Nephron progenitor cell (in vitro differentiated cells): Measurements from ENCODE around the gene BCAP31.
"Not testable (repeated sequence)": the region's sequence is repeated elsewhere in the genome, so short reads cannot be mapped to it uniquely, and the experiment has no call there.

Experiments
- DNase-seq: peaks from one replicate; pipeline ENCODE4 v3.0.0; 2021
- H3K27ac Mint-ChIP-seq: 2 replicates; pipeline ENCODE4 v1.8.0; 2021; ENCODE audit warnings: mild to moderate bottlenecking, moderate library complexity, mixed read lengths
- H3K27me3 Mint-ChIP-seq: 2 replicates; pipeline ENCODE4 v1.8.0; 2021; ENCODE audit warnings: mild to moderate bottlenecking, low read depth, mixed read lengths; ENCODE audit not compliant: poor library complexity
- H3K36me3 Mint-ChIP-seq: 2 replicates; pipeline ENCODE4 v1.8.0; 2021; ENCODE audit warnings: low read depth, mixed read lengths
- H3K4me1 Mint-ChIP-seq: 2 replicates; pipeline ENCODE4 v1.8.0; 2021; ENCODE audit warnings: mixed read lengths
- H3K4me3 Mint-ChIP-seq: 2 replicates; pipeline ENCODE4 v1.8.0; 2021; ENCODE audit warnings: mild to moderate bottlenecking, moderate library complexity, mixed read lengths
- H3K9me3 Mint-ChIP-seq: 2 replicates; pipeline ENCODE4 v1.8.0; 2021; ENCODE audit warnings: mild to moderate bottlenecking, moderate library complexity, mixed read lengths
- CTCF ChIP-seq: fragments of 200-600 bp; sonication (generic); IDR thresholded peaks from 2 replicates; pipeline ENCODE4 v1.5.0; 2021; ENCODE audit warnings: antibody characterized with exemption

Gene BCAP31

GRCh38 chrX:153700376-153700945 lies 23.7 kb downstream of the BCAP31 start:
- peaks cover 21% of the 10 kb centered on the region for H3K4me1 Mint-ChIP-seq
- no peak for DNase-seq
- no peak overlapping the region for H3K4me3 Mint-ChIP-seq
- H3K27me3 Mint-ChIP-seq = peaks cover 5% of the 10 kb centered on the region
- no peaks in the 10 kb centered on the region for H3K36me3 Mint-ChIP-seq
- H3K9me3 Mint-ChIP-seq = peaks cover 65% of the 10 kb centered on the region
- TF ChIP-seq CTCF = no peak
- H3K27ac Mint-ChIP-seq = peak overlapping the region; percentile 45

- Mint-ChIP-seq H3K9me3 (peaks cover 59% of the 10 kb centered on the region), H3K4me1 (peaks cover 15% of the 10 kb centered on the region)
- DNase-seq, H3K4me3 Mint-ChIP-seq, H3K27me3 Mint-ChIP-seq, H3K36me3 Mint-ChIP-seq, H3K27ac Mint-ChIP-seq: not testable (repeated sequence)
These were observed 24.3 kb downstream of the BCAP31 start for GRCh38 chrX:153699784-153700371.

GRCh38 chrX:153699210-153699783 lies 24.9 kb downstream of the BCAP31 start:
- H3K27ac Mint-ChIP-seq, H3K27me3 Mint-ChIP-seq, H3K4me3 Mint-ChIP-seq, DNase-seq, H3K36me3 Mint-ChIP-seq: not testable (repeated sequence)
- Mint-ChIP-seq H3K9me3 (peaks cover 53% of the 10 kb centered on the region), H3K4me1 (peaks cover 11% of the 10 kb centered on the region)

- DNase-seq = no peak
- H3K27ac Mint-ChIP-seq = peak overlapping the region; percentile 93
- H3K4me3 Mint-ChIP-seq = no peak overlapping the region
- no peaks in the 10 kb centered on the region for H3K36me3 Mint-ChIP-seq
- H3K4me1 Mint-ChIP-seq = peaks cover 14% of the 10 kb centered on the region
- TF ChIP-seq CTCF = no peak
- H3K9me3 Mint-ChIP-seq = peaks cover 53% of the 10 kb centered on the region
- H3K27me3 Mint-ChIP-seq = peaks cover 5% of the 10 kb centered on the region
These were observed 26.0 kb downstream of the BCAP31 start for GRCh38 chrX:153697924-153698865.

GRCh38 chrX:153696986-153697722 lies 27.0 kb downstream of the BCAP31 start:
- H3K27me3 Mint-ChIP-seq, H3K36me3 Mint-ChIP-seq, H3K4me3 Mint-ChIP-seq, DNase-seq: not testable (repeated sequence)
- peaks cover 14% of the 10 kb centered on the region for H3K4me1 Mint-ChIP-seq
- H3K27ac Mint-ChIP-seq = peak overlapping the region; percentile 93
- H3K9me3 Mint-ChIP-seq = peaks cover 53% of the 10 kb centered on the region

GRCh38 chrX:153696538-153696937 lies 27.6 kb downstream of the BCAP31 start:
- Mint-ChIP-seq H3K9me3 (peaks cover 48% of the 10 kb centered on the region), H3K4me1 (peaks cover 14% of the 10 kb centered on the region)
- H3K36me3 Mint-ChIP-seq, H3K4me3 Mint-ChIP-seq, H3K27ac Mint-ChIP-seq, DNase-seq, H3K27me3 Mint-ChIP-seq: not testable (repeated sequence)

- Mint-ChIP-seq H3K4me3 (no peak overlapping the region), H3K4me1 (peaks cover 14% of the 10 kb centered on the region), H3K27me3 (peaks cover 5% of the 10 kb centered on the region), H3K9me3 (peaks cover 45% of the 10 kb centered on the region), H3K27ac (no peak overlapping the region), H3K36me3 (no peaks in the 10 kb centered on the region)
- TF ChIP-seq CTCF = no peak
- DNase-seq = no peak
These were observed 28.1 kb downstream of the BCAP31 start for GRCh38 chrX:153696100-153696499.
